Measurements from ENCODE around the gene OSBPL2.

OSBPL2 gene

GRCh38 chr20:62236766-62237513, 1.4 kb upstream of the OSBPL2 start:
- DNase-seq = peak; percentile 78

- no peak for DNase-seq
Observed at GRCh38 chr20:62237514-62237800, 864 bp upstream of the OSBPL2 start.

GRCh38 chr20:62238569-62239277, 402 bp downstream of the OSBPL2 start:
- peak; percentile 74 for DNase-seq

- DNase-seq = no peak
Observed at GRCh38 chr20:62239278-62239879, 1.1 kb downstream of the OSBPL2 start.

GRCh38 chr20:62240020-62240685, 1.8 kb downstream of the OSBPL2 start:
- DNase-seq = no peak

- DNase-seq = no peak
Observed at GRCh38 chr20:62241506-62241905, 3.2 kb downstream of the OSBPL2 start.

GRCh38 chr20:62242176-62242575, 3.9 kb downstream of the OSBPL2 start:
- no peak for DNase-seq

GRCh38 chr20:62243106-62243505, 4.8 kb downstream of the OSBPL2 start:
- DNase-seq = no peak

GRCh38 chr20:62243906-62244515, 5.7 kb downstream of the OSBPL2 start:
- no peak for DNase-seq

GRCh38 chr20:62244644-62245108, 6.4 kb downstream of the OSBPL2 start:
- DNase-seq = peak; percentile 13

- no peak for DNase-seq
Observed at GRCh38 chr20:62245911-62246280, 7.6 kb downstream of the OSBPL2 start.

- DNase-seq = no peak
Observed at GRCh38 chr20:62246431-62246830, 8.1 kb downstream of the OSBPL2 start.

GRCh38 chr20:62246872-62247652, 8.7 kb downstream of the OSBPL2 start:
- no peak for DNase-seq

GRCh38 chr20:62248890-62249560, 10.7 kb downstream of the OSBPL2 start:
- DNase-seq = no peak

- DNase-seq = no peak
Observed at GRCh38 chr20:62252342-62252966, 14.1 kb downstream of the OSBPL2 start.

GRCh38 chr20:62253398-62253797, 15.1 kb downstream of the OSBPL2 start:
- DNase-seq = no peak

GRCh38 chr20:62254021-62254724, 15.9 kb downstream of the OSBPL2 start:
- DNase-seq = no peak

GRCh38 chr20:62255976-62256375, 17.7 kb downstream of the OSBPL2 start:
- no peak for DNase-seq

GRCh38 chr20:62258499-62259293, 20.4 kb downstream of the OSBPL2 start:
- no peak for DNase-seq

- DNase-seq = no peak
Observed at GRCh38 chr20:62259294-62259565, 20.9 kb downstream of the OSBPL2 start.

Measured in NCI-H146 (cell line).